GM12891 (cell line): ENCODE results near the gene IFITM5.

ENCODE experiments used
- PAX5 ChIP-seq: IDR thresholded peaks from 2 replicates; pipeline ENCODE4 v1.6.1; 2011; ENCODE audit warnings: low read length, moderate library complexity, mild to moderate bottlenecking; ENCODE audit not compliant: insufficient read depth, severe bottlenecking
- POLR2A ChIP-seq: IDR thresholded peaks from 2 replicates; pipeline ENCODE4 v1.6.1; 2011; ENCODE audit warnings: low read depth, low read length, control low read depth
- POLR2AphosphoS5 ChIP-seq: IDR thresholded peaks from 2 replicates; pipeline ENCODE4 v1.6.1; 2011; ENCODE audit warnings: low read depth, low read length, control low read depth
- SPI1 ChIP-seq: IDR thresholded peaks from 2 replicates; pipeline ENCODE4 v1.6.1; 2011; ENCODE audit warnings: low read depth, low read length, control low read depth
- TAF1 ChIP-seq: IDR thresholded peaks from 2 replicates; pipeline ENCODE4 v1.6.1; 2011; ENCODE audit warnings: low read depth, low read length, control low read depth

DNA sequence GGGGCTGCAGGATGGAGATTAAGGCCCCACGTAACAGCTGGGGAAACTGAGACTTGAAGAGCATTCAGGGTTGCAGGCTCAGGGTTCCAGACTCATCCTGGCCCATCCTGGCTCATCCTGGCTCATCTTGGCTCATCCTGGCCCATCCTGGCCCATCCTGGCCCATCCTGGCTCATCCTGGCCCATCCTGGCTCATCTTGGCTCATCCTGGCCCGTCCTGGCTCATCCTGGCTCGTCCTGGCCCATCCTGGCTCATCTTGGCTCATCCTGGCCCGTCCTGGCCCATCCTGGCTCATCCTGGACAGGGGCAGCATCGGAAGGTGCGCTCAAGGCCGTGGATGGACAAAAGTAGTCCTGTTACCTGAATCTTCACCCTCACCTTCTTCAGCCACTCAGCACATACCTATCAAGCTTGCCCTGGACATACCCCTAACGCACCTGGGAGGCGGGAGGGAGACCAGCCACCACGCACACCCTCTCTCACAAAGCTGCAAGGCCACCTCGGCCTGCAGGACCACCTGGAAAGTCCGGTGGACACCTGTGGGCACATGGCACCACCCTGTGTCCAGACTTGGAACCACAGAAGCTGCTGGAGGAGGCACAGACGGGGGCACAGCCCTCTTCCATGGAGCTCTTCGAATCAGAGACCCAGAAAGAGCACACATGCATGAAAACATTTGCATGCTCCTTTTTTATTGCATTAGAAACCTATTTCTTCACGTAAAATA is 41.4 kb downstream of the IFITM5 start:
- TF ChIP-seq POLR2A, result no peak
- no peak for TF ChIP-seq TAF1
- TF ChIP-seq POLR2AphosphoS5, result no peak
- TF ChIP-seq PAX5, result no peak
- TF ChIP-seq SPI1, result no peak
